AG10803 (cell line): ENCODE results near the gene RNPS1.

ENCODE experiments used
- DNase-seq: peaks from one replicate; pipeline ENCODE4 v3.0.0; 2010; ENCODE audit warnings: low read depth
- H3K4me3 ChIP-seq: 2 replicates; pipeline ENCODE4 v1.5.1; 2011; ENCODE audit warnings: mild to moderate bottlenecking, low read length, control low read depth
- TF ChIP-seq, protein P1 (sequence below): conservative IDR thresholded peaks from 2 replicates; pipeline ENCODE4 v1.5.1; 2011; ENCODE audit warnings: mild to moderate bottlenecking, low read length, control low read depth, inconsistent platforms

RNPS1 gene

DNA sequence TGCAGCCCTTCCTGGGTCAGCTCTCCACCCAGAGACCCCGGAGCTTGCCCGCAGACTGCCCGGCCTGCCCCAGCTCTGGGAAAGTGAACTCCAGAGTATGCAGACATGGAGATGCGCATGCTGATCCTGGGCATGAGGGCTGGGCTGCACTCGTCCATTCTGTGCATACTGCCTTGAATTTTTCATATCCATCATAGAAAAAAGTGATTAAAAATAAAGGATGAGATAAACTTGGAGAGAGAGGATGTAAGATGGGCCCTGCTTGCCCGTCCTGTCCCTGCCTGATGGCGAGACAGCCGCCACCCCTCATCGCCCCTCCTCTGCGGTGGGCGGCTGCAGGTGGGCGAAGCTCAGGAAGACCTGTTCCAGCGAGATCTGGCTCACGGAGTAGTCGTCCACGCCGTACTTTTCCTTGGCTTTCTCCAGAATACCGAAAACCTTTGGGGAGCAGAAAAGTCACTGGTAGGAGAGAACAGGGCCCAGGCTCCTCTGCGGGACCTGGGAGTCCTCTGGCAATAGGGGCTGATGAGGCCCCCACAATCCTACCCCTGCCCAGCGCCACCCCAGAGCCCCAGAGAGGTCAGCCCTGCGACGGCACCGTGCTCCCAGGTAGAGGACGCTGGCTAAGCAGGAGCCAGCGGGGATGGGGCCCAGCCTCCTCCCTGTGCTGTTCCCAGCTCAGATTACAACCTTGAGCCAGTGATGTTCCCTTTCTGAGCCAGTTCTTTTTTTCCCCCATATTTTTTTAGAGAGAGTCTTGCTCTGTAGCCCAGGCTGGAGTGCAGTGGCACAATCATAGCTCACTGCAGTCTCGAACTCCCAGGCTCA, 8.7 kb upstream of the RNPS1 start:
- TF ChIP-seq, protein P1, sequence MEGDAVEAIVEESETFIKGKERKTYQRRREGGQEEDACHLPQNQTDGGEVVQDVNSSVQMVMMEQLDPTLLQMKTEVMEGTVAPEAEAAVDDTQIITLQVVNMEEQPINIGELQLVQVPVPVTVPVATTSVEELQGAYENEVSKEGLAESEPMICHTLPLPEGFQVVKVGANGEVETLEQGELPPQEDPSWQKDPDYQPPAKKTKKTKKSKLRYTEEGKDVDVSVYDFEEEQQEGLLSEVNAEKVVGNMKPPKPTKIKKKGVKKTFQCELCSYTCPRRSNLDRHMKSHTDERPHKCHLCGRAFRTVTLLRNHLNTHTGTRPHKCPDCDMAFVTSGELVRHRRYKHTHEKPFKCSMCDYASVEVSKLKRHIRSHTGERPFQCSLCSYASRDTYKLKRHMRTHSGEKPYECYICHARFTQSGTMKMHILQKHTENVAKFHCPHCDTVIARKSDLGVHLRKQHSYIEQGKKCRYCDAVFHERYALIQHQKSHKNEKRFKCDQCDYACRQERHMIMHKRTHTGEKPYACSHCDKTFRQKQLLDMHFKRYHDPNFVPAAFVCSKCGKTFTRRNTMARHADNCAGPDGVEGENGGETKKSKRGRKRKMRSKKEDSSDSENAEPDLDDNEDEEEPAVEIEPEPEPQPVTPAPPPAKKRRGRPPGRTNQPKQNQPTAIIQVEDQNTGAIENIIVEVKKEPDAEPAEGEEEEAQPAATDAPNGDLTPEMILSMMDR = no peak
- no peak for DNase-seq
- H3K4me3 ChIP-seq = no peak overlapping the region

DNA sequence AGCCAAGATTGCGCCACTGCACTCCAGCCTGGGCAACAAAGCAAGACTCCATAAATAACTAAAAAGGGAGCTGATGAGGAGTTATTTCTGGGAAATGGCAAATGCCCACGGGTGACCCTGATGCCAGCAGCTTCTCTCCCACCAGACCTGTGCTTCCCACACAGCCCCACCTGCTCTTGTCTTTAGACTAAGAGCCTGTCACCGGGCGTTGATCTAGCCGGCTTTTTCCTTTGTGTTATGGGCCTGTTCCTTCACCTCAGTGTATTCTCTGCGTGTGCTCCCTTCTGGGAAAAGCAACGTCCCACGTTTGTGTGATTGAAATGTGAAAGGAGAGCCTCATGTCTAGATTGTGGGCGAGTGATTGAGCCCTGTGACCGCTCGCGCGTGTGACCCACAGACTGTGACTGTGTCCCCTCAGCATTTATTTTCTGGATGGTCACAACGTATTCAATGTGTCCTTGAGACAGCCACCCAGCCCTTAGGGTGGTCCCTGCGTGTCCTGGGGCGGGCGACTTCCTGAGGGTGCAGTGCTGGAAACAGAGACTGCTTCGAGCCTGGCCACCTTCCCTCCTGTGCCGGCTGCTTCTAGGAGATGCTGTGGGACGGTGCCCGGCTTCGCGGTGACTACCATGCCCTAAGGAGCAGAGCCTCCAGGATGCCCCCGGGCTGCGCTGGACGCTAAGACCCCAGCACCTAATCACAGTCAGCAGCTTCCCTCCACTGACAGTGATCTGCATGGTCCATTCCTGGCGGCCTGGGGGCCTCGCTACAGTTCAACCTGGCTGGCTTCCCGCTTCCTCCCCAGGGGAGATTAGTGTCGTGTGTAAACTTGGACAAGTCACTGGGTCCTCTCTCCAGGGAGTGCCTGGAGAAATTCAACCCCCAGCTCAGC, 7.8 kb upstream of the RNPS1 start:
- no peak overlapping the region for H3K4me3 ChIP-seq
- DNase-seq = no peak
- TF ChIP-seq, protein P1 = no peak

DNA sequence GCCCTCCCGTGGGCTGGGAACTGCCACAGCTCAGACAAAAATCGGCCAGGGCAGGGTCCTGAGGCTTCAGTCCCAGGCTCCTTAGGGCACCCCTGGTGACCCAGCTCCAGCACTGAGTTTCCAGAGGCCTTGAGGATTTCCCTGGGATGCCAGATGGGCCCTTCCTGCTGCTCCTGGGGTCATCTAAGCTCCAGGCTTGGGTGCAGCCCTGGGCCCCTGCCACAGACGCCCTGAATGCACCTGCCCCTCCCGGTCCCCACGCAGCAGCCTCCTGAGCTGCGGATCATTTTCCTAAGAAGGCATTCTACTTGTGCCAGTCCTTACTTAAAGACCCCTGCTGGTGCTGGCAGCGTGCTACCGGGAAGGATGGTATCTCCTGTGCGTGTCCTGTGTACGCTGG, 6.0 kb upstream of the RNPS1 start:
- no peak overlapping the region for H3K4me3 ChIP-seq
- TF ChIP-seq, protein P1 = no peak
- DNase-seq = no peak

DNA sequence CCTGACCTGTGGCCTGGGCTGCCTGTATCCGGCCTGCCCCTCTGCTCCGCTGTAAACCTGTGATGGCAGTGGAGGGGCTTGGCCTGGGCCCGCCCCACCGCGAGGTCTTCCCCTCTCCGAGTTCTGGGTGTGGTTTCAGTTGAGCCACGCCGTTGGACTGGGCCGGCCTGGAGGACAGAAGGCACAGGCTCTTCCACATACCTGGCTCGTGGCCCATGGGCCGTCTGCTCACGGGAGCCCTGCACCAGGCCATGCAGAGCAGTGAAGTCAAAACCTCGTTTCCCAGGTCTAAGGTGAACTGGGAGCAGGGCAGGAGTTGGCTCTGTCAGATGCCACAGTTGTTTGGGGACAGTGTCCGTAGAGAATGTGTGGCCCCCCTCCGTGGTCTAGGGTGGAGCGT, 5.6 kb upstream of the RNPS1 start:
- no peak overlapping the region for H3K4me3 ChIP-seq
- DNase-seq = no peak
- TF ChIP-seq, protein P1 = no peak

DNA sequence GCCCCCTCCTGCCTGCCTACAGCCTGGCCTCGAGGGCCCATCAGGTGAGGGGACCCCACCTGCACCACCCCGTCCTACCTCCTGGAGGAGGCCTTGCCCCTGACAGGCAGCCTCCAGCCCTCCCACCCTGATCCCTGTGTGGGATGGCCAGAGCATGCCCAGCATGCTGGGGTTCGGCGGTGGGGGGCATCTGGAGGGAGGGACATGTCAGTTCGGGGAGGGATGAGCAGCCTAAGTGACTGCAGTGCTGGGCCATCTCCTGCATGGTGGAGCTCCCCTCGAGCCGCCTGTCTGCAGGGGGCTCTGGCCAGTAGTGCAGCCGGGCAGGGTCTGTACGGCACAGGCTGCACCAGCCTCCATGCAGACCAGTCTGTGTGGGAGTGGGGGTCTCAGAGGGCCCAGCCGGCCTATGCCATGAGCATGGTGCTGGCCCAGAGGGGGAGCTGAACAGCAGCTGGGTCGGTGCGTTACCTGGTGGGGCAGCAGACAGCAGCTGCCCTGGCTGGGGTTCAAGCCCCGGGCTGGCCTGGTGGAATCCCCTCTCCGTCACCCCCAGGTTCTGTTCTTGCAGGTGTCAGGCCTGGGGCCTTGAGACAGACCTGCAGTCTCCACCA, 4.0 kb upstream of the RNPS1 start:
- no peak overlapping the region for H3K4me3 ChIP-seq
- TF ChIP-seq, protein P1 = no peak
- DNase-seq = no peak

DNA sequence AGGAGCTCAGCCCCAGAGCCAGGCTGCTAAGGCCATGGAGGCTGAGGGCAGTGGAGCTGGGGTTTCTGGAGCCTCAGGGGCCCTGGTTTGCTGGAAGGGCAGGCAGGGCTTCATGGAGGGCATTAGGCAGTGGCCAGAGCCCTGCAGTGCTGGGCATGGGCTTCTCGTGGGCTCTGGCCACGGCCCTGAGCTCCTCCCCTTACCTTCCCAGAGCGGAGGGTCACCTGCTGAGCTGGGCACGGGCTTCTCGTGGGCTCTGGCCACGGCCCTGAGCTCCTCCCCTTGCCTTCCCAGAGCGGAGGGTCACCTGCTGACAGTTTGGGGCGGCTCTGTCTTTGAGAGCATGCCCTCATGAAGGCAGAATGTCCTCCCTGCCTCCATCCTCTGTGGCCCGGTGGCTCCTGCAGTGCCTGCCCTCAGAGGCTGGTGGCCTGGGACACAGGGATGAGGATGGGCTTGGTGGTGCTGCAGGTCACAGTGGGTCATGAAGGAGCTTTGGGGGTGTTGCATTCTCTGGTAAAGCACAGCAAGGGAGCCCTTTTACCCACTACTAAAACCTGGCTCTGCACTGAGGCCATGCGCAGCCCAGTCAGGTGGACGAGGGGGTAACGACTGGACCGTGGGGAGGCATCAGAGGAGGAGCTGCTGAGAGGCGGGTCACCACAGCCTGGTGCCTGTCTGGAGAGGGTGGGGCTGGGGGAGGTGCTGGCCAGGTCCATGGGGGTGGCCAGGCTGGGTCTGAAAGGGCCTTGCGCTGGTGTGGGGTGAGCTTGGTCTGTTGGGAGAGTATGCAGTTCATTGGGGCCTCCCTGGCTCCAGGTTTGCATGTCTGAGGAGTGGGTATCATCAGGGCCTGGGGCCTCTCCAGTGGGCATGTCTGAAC, 2.9 kb upstream of the RNPS1 start:
- no peak overlapping the region for H3K4me3 ChIP-seq
- no peak for DNase-seq

More for the DNA sequence above, 2.9 kb upstream of the RNPS1 start:
- TF ChIP-seq, protein P1 = no peak
